ENCODE measurements around the gene ZNF691.
"Not testable (repeated sequence)": the region's sequence is repeated elsewhere in the genome, so short reads cannot be mapped to it uniquely, and the experiment has no call there.

The ZNF691 gene

GRCh38 chr1:42832641-42833240, 13.7 kb upstream of the ZNF691 start:
- DNase-seq (ENCODE audit: low read depth) = no peak

- DNase-seq (ENCODE audit: low read depth) = no peak
These were observed 12.4 kb upstream of the ZNF691 start for GRCh38 chr1:42833981-42834380.

DNA sequence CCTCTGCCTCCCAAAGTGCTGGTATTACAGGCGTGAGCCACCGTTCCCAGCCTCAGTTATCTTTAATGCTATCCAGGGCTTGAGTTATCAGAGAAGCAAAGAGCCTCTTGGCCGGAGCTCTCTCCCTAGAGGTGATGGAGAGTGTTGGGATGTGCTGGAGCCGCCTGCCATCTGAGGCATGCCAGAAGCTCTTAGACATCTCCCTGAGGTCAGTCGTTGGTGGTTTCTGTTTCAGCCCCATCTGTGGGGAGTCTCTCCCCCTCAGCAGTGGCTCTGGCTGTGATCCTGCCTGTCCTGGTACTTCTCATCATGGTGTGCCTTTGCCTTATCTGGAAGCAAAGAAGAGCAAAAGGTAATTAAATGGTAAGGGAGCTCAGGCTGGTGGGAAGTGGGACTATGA, 11.6 kb upstream of the ZNF691 start:
- DNase-seq (ENCODE audit: low read depth) = no peak

- no peak for DNase-seq (ENCODE audit: low read depth)
These were observed 11.0 kb upstream of the ZNF691 start for GRCh38 chr1:42835422-42835821.

GRCh38 chr1:42837709-42838108, 8.7 kb upstream of the ZNF691 start:
- no peak for DNase-seq (ENCODE audit: low read depth)

DNA sequence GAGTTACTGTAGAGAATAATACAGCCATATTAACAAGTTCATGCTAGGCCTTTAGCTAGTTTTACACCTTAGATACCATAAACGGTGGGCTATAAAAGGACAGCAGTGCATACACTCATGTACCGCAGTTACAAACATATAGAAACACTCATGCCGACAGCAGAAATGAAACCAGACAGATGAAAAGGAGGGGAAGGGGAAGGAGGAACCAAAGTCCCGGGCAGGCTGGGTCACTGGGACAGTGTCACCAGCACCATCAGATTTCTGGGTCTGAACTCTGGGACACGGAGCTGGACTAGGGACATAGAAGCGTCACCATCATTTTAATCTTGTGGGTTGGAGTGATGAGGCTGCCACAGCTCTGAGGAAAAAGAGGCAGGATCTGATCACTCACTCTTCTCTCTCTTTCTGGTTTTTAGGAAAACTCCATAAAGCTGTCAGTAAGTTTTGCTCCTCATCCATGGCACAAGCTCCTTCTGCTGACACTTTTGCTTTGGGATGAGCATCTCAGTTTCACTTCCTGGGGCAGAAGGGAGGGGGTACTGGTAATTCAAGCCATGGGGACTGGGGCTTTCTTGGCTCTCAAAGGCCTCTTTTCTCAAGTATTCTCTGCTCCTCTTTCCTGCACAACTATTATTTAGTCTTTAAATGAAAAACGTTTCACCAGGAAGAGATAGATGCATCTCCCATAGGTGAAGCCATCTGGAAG, 7.8 kb upstream of the ZNF691 start:
- no peak for DNase-seq (ENCODE audit: low read depth)

DNA sequence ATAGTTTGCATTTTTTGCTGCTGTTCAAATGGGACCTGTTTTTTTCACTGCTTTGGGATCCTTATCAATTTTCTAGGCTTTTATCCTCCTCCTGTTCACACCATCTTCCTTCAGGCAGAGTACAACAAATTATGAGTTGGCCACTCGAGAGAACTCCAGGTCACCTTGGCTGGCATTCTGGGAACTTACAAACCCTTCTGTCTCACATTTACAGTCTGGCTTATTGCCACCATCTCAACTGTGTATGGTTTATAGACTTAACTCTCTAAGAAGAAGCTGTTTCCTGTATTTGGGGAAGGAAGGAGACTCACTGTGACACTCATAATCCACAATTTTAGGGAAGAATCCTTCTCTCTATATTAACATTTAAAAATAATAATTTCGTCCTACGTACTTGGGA, 5.4 kb upstream of the ZNF691 start:
- DNase-seq (ENCODE audit: low read depth) = no peak

GRCh38 chr1:42841440-42842147, 4.8 kb upstream of the ZNF691 start:
- DNase-seq (ENCODE audit: low read depth) = no peak

DNA sequence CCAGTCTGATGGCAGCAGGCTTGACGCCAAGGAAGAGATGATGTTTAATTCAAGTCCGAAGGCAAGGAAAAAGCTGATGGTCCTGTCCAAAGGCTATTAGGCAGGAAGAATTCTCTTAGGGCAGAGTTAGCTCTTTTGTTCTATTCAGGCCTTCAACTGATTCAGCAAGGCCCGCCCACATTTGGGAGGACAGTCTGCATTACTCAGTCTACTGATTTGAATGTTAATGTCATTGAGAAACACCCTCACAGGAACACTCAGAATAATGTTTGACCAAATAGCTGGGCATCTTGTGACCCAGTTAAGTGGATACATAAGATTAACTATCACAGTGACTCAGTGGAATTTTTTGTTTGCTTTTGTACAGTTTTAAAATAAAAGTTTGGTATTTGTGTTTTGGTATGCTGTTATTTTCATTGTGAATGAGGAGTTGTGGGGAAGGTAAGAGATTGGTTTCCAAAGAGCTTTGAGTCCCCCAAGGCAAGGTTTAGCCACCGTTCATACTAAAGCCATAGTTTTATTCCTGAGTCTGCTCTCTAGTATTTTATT, 1.7 kb upstream of the ZNF691 start:
- DNase-seq (ENCODE audit: low read depth) = no peak

DNA sequence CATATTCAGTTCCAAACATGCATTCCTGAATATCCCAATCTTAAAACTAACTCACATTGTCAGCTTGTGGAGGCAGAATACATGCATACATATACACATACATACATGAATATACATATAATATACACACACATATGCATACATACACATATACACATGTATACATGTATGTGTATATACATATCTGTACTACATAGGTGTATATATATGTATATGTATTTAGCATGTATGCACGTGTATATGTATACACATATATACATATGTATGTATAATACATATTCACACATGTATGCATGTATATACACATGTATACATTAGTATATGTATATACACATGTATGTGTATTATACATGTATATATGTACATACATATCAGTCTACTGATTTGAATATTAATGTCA, 1.2 kb upstream of the ZNF691 start:
- DNase-seq (ENCODE audit: low read depth) = no peak

- DNase-seq (ENCODE audit: low read depth) = no peak
These were observed 552 bp upstream of the ZNF691 start for GRCh38 chr1:42845866-42846256.

- DNase-seq (ENCODE audit: low read depth) = no peak
These were observed 740 bp downstream of the ZNF691 start for GRCh38 chr1:42847111-42847595.

DNA sequence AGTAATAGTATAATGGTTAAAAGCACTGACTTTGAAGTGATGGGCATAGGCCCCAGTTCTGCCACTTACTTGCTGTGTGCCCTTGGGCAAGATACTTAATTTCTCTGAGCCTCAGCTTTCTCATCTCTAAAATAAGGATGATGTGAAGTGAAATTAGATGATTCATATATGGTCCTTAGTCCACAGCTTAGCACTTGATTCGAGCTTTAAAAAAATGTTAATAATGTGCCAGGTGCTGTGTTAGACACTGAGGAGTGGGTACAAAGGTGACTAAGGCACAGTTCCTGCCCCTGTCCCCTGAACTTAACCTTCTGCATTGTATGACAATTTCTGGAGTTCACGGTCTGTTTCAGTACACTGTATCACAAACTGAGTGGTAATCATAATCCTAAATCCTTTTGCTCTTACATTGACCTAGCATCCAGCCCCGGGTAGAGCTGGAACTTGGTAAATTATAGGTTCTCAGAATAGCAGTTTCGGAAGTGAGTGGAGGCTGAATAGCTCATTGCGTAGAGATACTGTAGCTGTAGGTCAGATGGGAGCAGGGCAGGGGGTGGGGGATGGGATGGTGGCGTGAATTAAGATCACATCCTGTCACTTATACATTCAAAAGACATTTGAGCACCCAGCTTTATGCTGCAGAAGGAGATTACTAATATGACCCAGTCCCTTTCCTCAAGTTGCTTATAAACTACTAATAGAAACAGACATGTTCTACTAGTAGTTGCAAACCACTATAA, 1.5 kb downstream of the ZNF691 start:
- no peak for DNase-seq (ENCODE audit: low read depth)

DNA sequence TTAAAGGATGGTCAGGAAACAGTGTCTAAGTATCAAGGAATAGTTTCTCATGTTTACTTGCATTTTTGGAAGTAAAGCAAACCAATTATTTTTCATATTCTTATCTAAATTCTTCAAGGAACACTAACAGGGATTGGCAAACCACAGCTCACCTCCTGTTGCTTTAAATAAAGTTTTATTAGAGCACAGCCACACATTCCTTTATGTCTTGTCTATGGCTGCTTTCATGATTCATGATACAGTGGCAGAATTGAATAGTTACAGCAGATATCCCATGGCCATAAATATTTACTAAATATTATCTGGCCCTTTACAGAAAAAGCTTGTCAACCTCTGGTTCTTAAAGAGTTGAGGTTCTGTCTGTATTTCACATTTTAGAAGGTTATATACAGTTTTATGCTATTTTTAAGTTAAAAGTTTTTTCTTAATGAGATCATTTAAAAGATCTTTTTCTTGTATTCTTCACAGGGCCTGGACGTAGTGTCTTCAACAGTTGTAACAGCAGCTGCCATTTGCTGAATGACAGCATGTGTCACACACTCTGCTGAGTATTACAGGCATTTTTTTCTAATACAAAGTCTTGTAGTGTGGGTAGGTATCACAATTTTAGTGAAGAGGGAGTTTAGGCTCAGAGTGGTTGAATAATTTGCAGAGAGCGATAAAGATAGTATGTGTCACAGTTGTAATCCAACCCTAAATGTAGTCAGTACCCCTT, 2.6 kb downstream of the ZNF691 start:
- no peak for DNase-seq (ENCODE audit: low read depth)

GRCh38 chr1:42849944-42850343, 3.5 kb downstream of the ZNF691 start:
- no peak for DNase-seq (ENCODE audit: low read depth)

DNA sequence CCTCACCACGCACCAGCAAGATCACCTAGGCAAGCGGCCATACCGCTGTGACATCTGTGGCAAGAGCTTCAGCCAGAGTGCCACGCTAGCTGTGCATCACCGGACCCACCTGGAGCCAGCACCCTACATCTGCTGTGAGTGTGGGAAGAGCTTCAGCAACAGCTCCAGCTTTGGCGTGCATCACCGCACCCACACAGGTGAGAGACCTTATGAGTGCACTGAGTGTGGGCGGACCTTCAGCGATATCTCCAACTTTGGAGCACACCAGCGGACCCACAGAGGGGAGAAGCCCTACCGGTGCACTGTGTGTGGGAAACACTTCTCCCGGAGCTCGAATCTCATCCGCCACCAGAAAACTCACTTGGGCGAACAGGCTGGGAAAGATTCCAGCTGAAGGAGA, 5.0 kb downstream of the ZNF691 start:
- no peak for DNase-seq (ENCODE audit: low read depth)

DNA sequence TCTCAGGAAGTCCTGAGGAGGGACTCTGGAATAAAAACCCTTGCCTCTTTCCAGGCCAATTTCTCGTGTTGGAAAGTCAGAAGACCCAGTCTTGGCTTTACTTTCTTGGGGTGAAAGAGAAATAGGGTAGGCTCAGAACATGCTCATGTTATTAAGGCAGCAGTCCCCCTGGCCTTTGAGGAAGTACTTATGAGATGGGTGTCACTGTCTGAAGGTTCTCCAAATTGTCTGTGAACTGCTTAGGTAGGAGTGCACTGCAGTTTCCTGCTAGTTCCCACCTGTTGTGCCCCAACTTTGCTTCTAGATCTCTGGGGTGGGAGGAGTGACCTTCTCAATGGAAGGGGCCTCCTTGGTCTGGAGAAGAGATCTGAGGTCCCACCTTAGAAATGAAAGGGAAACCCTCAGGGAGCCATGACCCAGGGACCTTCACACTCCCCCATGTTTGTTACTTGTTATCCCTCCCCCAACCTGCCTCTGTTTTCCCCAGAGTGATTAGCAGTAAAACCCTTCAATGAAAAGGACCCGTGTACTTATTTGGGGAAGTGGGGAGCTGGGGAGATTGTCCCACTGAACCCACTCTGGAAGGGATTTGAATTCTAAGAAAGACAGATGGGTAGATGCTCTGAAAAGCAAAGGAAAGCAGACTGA, 5.7 kb downstream of the ZNF691 start:
- DNase-seq (ENCODE audit: low read depth) = no peak

DNA sequence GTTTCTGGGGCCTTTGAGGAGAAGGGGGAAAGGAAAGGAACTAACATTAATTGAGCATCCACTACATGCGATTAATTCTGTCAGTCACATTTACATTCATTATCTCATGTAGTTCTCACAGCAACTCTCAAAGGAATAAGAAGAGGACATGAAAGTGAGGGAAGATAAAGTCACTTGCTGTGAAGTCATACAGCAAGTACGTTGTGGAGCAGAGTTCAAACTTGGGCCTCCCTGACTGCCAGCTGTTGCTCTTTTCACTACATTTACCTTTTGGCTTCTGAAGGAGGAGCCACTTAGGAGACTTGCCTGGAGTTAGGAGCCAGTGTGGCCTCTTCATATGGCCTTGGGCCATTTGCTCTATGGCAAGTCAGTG, 6.2 kb downstream of the ZNF691 start:
- no peak for DNase-seq (ENCODE audit: low read depth)

DNA sequence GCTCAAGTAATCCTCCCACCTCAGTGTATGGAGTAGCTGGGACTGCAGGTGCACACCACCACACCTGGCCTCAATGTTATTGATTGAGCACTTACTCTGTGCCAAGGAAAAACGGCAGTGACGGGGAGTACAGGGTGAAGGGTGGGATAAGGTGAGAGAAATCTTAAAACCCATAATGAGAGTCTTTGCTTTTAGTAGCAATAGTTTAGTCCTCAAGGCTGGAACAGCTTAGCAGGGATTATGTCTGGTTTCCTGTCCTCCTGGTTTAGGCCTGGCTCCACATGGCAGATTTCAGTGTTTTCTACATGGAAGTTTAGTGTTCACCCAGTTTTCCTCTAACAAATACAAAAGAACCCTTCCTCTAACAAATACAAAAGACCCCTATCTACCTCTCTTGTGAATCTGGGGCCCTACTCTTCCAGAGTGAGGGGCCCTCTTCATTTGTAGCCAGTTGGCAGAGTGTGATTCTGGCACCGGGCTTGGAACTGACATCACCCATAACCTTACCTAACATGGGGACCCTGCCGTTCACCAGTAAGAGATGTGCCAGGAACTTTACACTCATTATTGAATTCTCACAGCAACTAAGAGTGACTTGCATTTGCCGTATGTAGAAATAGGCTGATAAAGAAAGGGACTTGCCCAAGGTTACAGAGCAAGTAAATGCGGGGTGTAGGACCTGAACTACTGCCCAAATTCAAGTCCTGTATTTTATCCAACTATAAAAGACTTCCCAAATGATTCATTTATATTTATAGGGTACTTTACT, 6.9 kb downstream of the ZNF691 start:
- DNase-seq (ENCODE audit: low read depth) = no peak

DNA sequence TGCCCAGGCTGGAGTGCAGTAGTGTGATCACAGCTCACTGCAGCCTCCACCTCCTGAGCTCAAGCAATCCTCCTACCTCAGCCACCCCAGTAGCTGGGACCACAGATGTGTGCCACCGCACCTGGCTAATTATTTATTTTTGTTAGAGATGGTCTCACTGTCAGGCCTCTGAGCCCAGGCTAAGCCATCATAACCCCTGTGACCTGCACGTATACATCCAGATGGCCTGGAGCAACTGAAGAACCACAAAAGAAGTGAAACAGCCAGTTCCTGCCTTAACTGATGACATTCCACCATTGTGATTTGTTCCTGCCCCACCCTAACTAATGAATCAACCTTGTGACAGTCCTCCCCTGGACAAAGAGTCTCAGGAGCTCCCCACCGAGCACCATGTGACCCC, 10.1 kb downstream of the ZNF691 start:
- not testable (repeated sequence) for DNase-seq (ENCODE audit: low read depth)

Measured in stimulated activated CD8-positive, alpha-beta memory T cell treated with anti-CD3 and anti-CD28 coated beads, Interleukin-15, amount 100 ng/mL, for 1 hour (primary cell).